RWPE1 (cell line): ENCODE measurements around the gene EIF5A.

Experiments used
- CTCF ChIA-PET: fragments of 350-600 bp; sonication (Branson Sonifier 250); formaldehyde crosslinking; extraction: SDS; loops from one replicate; lab custom pipeline; 2021; lab: Yijun Ruan, JAX
- POLR2A ChIA-PET: fragments of 400-600 bp; formaldehyde crosslinking; extraction: SDS; loops from one replicate; lab custom pipeline; 2020; ENCODE audit warnings: antibody characterized with exemption; ENCODE audit not compliant: low non-redundant PET; lab: Yijun Ruan, JAX
- DNase-seq: peaks from one replicate; pipeline ENCODE4 v3.0.0; 2012; ENCODE audit warnings: low spot score
- H3K27ac ChIP-seq: fragments of 450-650 bp; 2 replicates; pipeline ENCODE4 v1.5.1; 2017
- TF ChIP-seq, protein P1 (sequence below): fragments of 450-650 bp; conservative IDR thresholded peaks from 2 replicates; pipeline ENCODE4 v1.5.1; 2017; ENCODE audit warnings: low read depth, mild to moderate bottlenecking

Gene EIF5A

DNA sequence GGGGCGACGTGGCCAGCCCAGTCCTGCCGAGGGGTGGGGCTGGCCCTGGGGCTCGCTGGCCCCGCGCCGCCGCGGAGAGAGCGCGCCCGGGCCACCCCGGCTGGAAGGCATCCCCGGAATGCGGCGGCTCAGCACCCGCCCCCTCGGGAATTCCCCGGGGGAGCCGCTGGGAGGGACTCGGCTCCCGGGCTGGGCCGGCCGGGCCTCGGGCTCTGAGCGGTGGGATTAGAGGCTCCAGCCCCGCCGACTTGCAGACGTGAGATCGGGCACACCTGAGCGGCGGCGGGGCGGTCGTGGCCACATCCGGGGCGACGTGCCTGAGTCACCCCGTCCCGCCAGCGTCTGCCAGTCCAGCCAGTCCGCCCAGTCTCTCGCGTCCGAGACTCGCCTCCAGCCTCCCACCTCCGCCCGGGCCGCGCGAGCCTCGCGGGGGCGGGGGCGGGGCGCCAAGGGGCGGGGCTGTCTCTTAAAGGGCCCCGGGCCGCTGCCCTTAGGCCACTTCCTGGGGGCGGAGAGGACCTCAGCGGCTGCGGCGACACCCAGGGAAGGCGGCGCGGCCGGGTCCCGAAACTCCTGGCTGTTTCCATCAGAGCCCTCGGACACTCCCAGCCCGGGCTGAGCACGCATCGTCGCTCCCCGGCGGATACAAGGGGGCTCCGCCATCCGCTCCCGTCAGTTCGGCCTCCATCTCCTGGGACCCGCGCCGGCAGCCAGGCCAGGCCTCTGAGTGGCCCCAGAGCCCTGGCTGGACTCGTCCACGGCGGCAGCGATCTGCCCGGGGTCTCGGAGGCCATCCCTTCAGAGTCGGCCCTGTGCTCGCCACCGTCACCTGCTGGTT lies 44.5 kb downstream of the EIF5A start, which contains the start of gene KCTD11:
TSS of gene KCTD11 (plus strand) at position 498 of the 838 bp plus-strand sequence.
- POLR2A ChIA-PET, result interaction anchor here (0.6 to 1.5 kb wide), 5 partner anchors 23 to 237 kb away, joined by 3 to 5 read pairs (median 4); partner anchors contain the start of genes NEURL4 and TNK1
- TF ChIP-seq, protein P1, sequence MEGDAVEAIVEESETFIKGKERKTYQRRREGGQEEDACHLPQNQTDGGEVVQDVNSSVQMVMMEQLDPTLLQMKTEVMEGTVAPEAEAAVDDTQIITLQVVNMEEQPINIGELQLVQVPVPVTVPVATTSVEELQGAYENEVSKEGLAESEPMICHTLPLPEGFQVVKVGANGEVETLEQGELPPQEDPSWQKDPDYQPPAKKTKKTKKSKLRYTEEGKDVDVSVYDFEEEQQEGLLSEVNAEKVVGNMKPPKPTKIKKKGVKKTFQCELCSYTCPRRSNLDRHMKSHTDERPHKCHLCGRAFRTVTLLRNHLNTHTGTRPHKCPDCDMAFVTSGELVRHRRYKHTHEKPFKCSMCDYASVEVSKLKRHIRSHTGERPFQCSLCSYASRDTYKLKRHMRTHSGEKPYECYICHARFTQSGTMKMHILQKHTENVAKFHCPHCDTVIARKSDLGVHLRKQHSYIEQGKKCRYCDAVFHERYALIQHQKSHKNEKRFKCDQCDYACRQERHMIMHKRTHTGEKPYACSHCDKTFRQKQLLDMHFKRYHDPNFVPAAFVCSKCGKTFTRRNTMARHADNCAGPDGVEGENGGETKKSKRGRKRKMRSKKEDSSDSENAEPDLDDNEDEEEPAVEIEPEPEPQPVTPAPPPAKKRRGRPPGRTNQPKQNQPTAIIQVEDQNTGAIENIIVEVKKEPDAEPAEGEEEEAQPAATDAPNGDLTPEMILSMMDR, result no peak
- DNase-seq, result peak; percentile 95
- CTCF ChIA-PET, result interaction anchor here (0.6 to 1.4 kb wide), 5 partner anchors 10 to 184 kb away, joined by 3 to 5 read pairs (median 3); no protein-coding TSS in a partner anchor
- H3K27ac ChIP-seq, result peak within 1 kb of the TSS; percentile 100

DNA sequence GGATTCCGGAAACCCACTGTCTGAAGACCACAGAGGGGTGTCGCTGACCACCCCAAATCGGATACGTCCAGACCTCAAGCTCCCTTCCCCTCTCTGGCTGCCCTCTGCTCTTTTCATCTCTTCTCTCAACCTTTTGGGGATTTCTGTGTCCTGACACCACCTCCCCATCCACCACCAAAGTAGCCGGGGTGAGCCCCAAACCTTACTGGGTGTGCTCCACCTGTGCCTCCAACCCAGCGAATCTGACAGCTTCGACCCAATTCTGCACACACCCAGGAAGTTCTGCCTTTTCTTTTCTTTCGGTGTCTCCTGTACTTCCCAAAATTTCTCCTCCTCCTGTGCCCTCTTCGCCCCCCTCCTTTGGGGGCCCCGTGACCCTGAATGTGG lies 45.1 kb downstream of the EIF5A start:
- TF ChIP-seq, protein P1, result peak; percentile 75
- H3K27ac ChIP-seq, result peak overlapping the region; percentile 100
- ChIA-PET POLR2A (interaction anchor here (0.6 kb wide), 1 partner anchor 26 kb away, joined by 4 read pairs; no protein-coding TSS in a partner anchor), CTCF (interaction anchor here (0.7 kb wide), 1 partner anchor 183 kb away, joined by 5 read pairs; no protein-coding TSS in a partner anchor)
- DNase-seq, result no peak

DNA sequence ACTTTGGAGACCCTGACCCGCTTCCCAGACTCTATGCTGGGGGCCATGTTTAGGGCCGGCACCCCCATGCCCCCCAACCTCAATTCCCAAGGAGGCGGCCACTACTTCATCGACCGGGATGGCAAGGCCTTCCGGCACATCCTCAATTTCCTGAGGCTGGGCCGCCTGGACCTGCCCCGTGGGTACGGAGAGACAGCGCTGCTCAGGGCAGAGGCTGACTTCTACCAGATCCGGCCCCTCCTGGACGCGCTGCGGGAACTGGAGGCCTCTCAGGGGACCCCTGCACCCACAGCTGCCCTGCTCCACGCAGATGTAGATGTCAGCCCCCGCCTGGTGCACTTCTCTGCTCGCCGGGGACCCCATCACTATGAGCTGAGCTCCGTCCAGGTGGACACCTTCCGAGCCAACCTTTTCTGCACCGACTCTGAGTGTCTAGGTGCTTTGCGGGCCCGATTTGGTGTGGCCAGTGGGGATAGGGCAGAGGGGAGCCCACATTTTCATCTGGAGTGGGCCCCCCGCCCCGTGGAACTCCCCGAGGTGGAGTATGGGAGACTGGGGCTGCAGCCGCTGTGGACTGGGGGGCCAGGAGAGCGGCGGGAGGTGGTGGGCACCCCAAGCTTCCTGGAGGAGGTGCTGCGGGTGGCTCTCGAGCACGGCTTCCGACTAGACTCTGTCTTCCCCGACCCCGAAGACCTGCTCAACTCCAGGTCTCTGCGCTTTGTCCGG lies 45.6 kb downstream of the EIF5A start:
- DNase-seq, result no peak
- ChIA-PET CTCF (interaction anchor here (0.6 to 0.7 kb wide), 2 partner anchors 34 to 183 kb away, joined by 3 to 5 read pairs; no protein-coding TSS in a partner anchor), POLR2A (interaction anchor here (0.8 kb wide), 1 partner anchor 51 kb away, joined by 3 read pairs; the partner anchor contains the start of gene TMEM256)
- TF ChIP-seq, protein P1, result no peak
- peak overlapping the region; percentile 100 for H3K27ac ChIP-seq

DNA sequence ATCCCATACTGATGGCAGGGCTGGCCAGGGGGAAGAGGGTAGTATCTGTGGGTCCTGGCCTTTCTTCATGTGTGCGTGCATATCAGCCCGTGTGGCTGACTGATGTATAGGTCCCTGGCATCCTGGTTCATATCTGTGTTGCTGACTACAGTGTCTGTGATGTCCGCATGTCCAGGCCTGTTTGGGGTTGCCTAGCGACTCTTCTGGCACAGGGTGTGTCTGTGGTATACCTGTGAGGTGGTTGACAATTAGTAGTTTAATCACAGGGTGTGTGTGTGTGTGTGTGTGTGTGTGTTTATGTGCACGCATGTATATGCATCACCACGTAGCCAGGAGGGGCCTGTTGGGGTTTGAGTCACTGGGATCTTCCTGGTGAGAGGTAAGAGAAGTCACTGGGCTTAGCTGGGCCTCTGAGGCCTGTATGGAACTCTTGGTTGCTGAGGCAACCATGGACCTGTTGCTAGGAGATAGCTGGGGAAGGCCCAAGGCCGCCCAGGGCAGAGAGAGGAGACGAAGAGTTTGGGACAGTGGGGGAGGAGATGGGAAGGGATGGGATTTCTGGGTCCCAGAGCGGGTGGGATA lies 46.9 kb downstream of the EIF5A start:
- ChIA-PET POLR2A (interaction anchor here (0.5 to 1.2 kb wide), 4 partner anchors 18 to 233 kb away, joined by 3 to 6 read pairs (median 3); partner anchors contain the start of genes PLSCR3 and TNK1), CTCF (interaction anchor here (0.6 to 1.7 kb wide), 3 partner anchors 17 to 46 kb away, joined by 5 to 6 read pairs (median 5); no protein-coding TSS in a partner anchor)
- peak overlapping the region; percentile 100 for H3K27ac ChIP-seq
- TF ChIP-seq, protein P1, result no peak
- peak; percentile 90 for DNase-seq

DNA sequence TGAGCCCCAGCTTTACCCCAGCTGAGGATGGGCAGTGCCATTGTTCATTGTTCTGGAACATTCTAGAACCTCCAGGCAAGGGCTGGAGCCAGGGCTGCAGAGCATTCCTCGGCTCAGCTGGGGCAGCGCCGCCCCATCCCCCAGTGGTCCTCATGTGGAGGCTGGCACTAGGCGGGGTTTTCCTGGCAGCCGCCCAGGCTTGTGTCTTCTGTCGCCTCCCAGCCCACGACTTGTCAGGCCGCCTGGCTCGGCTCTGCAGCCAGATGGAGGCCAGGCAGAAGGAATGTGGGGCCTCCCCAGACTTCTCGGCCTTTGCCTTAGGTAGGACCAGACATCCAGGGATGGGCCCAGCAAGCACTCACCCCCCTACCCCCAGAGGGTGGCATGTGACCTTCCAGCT lies 47.6 kb downstream of the EIF5A start, which contains the start of gene TMEM95:
TSS of gene TMEM95 (plus strand) at position 104 of the 400 bp plus-strand sequence. CDS start at position 153, 49 bp downstream.
- TF ChIP-seq, protein P1, result no peak
- CTCF ChIA-PET, result interaction anchor here (0.6 to 1.7 kb wide), 7 partner anchors 13 to 128 kb away, joined by 3 to 5 read pairs (median 4); partner anchors contain the start of gene SPEM1
- DNase-seq, result no peak
- POLR2A ChIA-PET, result interaction anchor here (0.5 to 1.2 kb wide), 7 partner anchors 13 to 232 kb away, joined by 3 to 6 read pairs (median 3); partner anchors contain the start of genes PLSCR3 and TNK1
- H3K27ac ChIP-seq, result peak within 1 kb of the TSS; percentile 100
